Upper lobe of left lung (tissue), 6 donors: ENCODE results near the gene DIP2C. TPM values are rescaled to one million over a fixed set of nuclear protein-coding genes. Genes with fewer than 3 reads are reported as not detected.

ENCODE experiments used
- ATAC-seq, 2 donors: fragments of 200-7000 bp; cut with Tn5 transposase; one replicate each; pipeline ENCODE4 v1.9.1; 2022; ENCODE audit warnings: mild to moderate bottlenecking in 2 of 2, moderate library complexity in 2 of 2; ENCODE audit not compliant: low FRiP score in 2 of 2
- DNase-seq, 2 donors: peaks; one replicate each; pipeline ENCODE4 v3.0.0-alpha.2; 2019 to 2020
- H3K27ac ChIP-seq, 4 donors: fragments of 200-600 bp; sonication (generic); one replicate each; pipeline ENCODE4 v1.5.1; 2016 to 2019
- H3K27me3 ChIP-seq, 4 donors: fragments of 200-600 bp; sonication (generic); one replicate each; pipeline ENCODE4 v1.5.1; 2017 to 2019
- H3K36me3 ChIP-seq, 4 donors: fragments of 200-600 bp; sonication (generic); one replicate each; pipeline ENCODE4 v1.5.1; 2016 to 2019
- H3K4me1 ChIP-seq, 4 donors: fragments of 200-600 bp; sonication (generic); one replicate each; pipeline ENCODE4 v1.5.1; 2018 to 2019
- H3K4me3 ChIP-seq, 4 donors: fragments of 200-600 bp; sonication (generic); one replicate each; pipeline ENCODE4 v1.5.1; 2017 to 2019; ENCODE audit warnings: mild to moderate bottlenecking in 2 of 4, moderate library complexity in 1 of 4
- H3K9me3 ChIP-seq, 4 donors: fragments of 200-600 bp; sonication (generic); one replicate each; pipeline ENCODE4 v1.5.1; 2018 to 2019
- EP300 ChIP-seq, 4 donors: sonication (generic); formaldehyde crosslinking; IDR thresholded peaks; one replicate each; pipeline ENCODE4 v1.5.1; 2017; ENCODE audit warnings: antibody characterized with exemption in 4 of 4, control low read depth in 2 of 4
- POLR2A ChIP-seq, 4 donors: fragments of 450-650 bp; IDR thresholded peaks; one replicate each; pipeline ENCODE4 v1.5.1; 2016 to 2017; ENCODE audit warnings: antibody characterized with exemption in 4 of 4, mild to moderate bottlenecking in 2 of 4
- POLR2AphosphoS5 ChIP-seq, 2 donors: sonication (generic); formaldehyde crosslinking; IDR thresholded peaks; one replicate each; pipeline ENCODE4 v1.5.1; 2017; ENCODE audit warnings: antibody characterized with exemption in 2 of 2
- WGBS, 2 donors: methylation state at CpG; one replicate each; pipeline ENCODE4 v1.1.5; 2017 to 2018; 5-methylcytosine and 5-hydroxymethylcytosine counted together
- total RNA-seq, 6 donors: library from RNA; depleted of rRNA in 4 of 6; stranded (reverse); fragments of >200 nt in 4 of 6; gene quantifications; one replicate each; pipeline versions ENCODE4 v1.1.0 to v1.2.1, GENCODE V29; 2016 to 2021
- TF ChIP-seq, protein P1 (sequence below), 6 experiments: fragments of 450-650 bp in 4 of 6; fragments of 200-600 bp in 2 of 6; sonication (generic) in 2 of 6; IDR thresholded peaks; one replicate each; pipeline ENCODE4 v1.5.1; 2016 to 2019; ENCODE audit warnings: antibody characterized with exemption in 6 of 6
- donor health status: DM: no; HTN: no; CAD: no; lungs with moderate emphysema.
- donor health status: DM: no; HTN: yes; CAD: no; lungs with severe emphysema.

DIP2C gene
- total RNA-seq, 6 donors from 2014 or later: 11.6 to 32.5 (median 14.7) TPM

DNA sequence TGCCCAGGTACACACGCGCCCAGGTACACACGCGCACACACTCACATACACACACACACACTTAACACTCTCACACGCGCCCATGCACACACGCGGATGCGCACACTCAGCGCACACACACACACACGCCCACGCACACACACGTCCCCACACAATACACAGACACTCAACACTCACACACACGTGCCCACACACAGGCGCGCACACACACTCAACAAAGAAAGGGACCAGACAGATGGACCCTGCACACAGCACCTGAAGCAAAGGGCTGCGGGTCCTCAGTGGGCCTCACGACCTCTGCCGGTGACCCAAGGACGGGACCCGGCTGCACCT lies 296.8 kb downstream of the DIP2C start:
- ATAC-seq (no peak), DNase-seq (no peak)
- 89 to 98% methylated on average over 14 to 21 of the region's 21 CpGs for WGBS, 2 donors
- H3K27ac ChIP-seq: no peak overlapping the region
- H3K36me3 ChIP-seq: peaks cover 0 to 22% (median 2%) of the 10 kb centered on the region in 4 donors
- H3K4me1 ChIP-seq: peaks cover 0 to 20% (median 8%) of the 10 kb centered on the region in 4 donors
- H3K27me3 ChIP-seq: no peaks in the 10 kb centered on the region
- H3K4me3 ChIP-seq: no peak overlapping the region
- TF ChIP-seq, protein P1, sequence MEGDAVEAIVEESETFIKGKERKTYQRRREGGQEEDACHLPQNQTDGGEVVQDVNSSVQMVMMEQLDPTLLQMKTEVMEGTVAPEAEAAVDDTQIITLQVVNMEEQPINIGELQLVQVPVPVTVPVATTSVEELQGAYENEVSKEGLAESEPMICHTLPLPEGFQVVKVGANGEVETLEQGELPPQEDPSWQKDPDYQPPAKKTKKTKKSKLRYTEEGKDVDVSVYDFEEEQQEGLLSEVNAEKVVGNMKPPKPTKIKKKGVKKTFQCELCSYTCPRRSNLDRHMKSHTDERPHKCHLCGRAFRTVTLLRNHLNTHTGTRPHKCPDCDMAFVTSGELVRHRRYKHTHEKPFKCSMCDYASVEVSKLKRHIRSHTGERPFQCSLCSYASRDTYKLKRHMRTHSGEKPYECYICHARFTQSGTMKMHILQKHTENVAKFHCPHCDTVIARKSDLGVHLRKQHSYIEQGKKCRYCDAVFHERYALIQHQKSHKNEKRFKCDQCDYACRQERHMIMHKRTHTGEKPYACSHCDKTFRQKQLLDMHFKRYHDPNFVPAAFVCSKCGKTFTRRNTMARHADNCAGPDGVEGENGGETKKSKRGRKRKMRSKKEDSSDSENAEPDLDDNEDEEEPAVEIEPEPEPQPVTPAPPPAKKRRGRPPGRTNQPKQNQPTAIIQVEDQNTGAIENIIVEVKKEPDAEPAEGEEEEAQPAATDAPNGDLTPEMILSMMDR (IDR thresholded peaks at IDR 0.05): no peak
- TF ChIP-seq POLR2AphosphoS5 (IDR thresholded peaks at IDR 0.05) (no peak), POLR2A (IDR thresholded peaks at IDR 0.05) (no peak), EP300 (IDR thresholded peaks at IDR 0.05) (no peak)
- H3K9me3 ChIP-seq: no peaks in the 10 kb centered on the region

DNA sequence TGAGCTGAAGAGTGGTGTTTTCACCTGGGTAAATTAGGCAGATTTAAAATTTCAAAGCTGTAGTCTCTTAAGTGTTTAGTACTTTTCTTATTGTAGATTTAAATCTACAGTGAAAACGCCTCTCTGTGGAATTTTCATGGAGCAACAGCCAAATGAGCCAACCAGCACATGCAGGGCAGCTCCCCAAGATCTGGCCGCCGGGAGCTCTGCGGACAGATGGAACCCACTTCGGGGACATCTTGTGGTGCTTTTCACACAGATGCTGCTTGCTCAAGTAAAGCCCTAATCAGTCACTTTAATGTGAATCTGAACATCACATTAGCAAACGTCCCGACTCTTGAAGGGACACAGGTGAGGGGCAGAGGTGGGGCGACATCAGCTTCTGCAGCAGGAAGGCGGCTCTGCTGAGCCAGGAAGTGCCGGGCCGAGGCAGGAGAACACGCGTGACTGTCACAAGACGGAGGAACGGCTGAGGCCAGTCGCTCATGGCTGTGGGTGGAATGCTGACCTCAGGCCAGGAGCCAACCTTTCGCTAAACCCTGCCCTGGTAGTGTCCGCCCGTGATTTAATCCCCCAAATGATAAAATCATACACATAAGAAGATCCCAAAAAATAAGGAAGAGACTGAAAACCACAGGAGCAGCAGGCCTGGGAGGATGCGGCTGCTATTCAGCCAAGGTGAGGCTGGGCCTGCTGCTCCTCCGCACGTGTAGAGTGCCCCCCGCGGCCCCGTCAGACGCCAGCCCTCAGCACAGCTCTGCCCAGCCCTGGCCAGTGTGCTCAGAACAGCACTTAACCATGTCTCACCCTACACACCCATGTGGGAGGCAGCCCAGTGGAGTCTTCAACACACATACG lies 297.4 kb downstream of the DIP2C start:
- no peak for TF ChIP-seq EP300 (IDR thresholded peaks at IDR 0.05)
- TF ChIP-seq, protein P1 (IDR thresholded peaks at IDR 0.05): no peak
- TF ChIP-seq POLR2A (IDR thresholded peaks at IDR 0.05): no peak
- TF ChIP-seq POLR2AphosphoS5 (IDR thresholded peaks at IDR 0.05): no peak
- peak in 1 of 2 donors; percentile 65 for DNase-seq
- Histone ChIP-seq H3K36me3 (peaks cover 0 to 23% (median 2%) of the 10 kb centered on the region in 4 donors), H3K27ac (no peak overlapping the region), H3K27me3 (no peaks in the 10 kb centered on the region), H3K4me1 (peaks cover 0 to 15% (median 6%) of the 10 kb centered on the region in 4 donors), H3K9me3 (no peaks in the 10 kb centered on the region), H3K4me3 (no peak overlapping the region)
- no peak for ATAC-seq
- WGBS, 2 donors: 88 to 90% methylated on average over 27 of the region's 27 CpGs

DNA sequence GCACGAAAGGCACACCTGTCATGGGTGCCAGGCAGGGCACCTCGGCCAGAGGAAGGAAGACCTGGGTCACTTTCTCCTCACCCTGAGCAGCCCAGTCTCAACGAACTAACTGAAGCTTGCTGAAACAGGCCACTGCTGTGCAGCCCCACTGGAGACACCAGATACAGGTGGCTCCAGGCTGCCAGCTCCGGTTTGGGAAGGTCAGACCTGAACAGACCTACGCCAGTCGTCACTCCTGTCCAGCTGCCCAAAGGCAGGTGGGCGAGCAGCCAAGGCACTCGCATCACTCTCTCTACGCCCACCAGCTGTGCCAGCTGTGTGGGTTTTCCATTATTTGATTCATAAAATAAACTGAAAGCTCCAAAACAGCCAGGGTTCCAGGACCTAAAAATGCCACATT lies 298.2 kb downstream of the DIP2C start:
- no peak for ATAC-seq
- no peak overlapping the region for H3K27ac ChIP-seq
- H3K9me3 ChIP-seq: no peaks in the 10 kb centered on the region
- WGBS, 2 donors: 73 to 84% methylated on average over 5 to 9 of the region's 9 CpGs
- peaks cover 0 to 7% (median 0%) of the 10 kb centered on the region in 4 donors for H3K4me1 ChIP-seq
- TF ChIP-seq, protein P1 (IDR thresholded peaks at IDR 0.05): no peak
- TF ChIP-seq POLR2AphosphoS5 (IDR thresholded peaks at IDR 0.05) (no peak), EP300 (IDR thresholded peaks at IDR 0.05) (no peak)
- no peak for DNase-seq
- no peaks in the 10 kb centered on the region for H3K27me3 ChIP-seq
- H3K4me3 ChIP-seq: no peak overlapping the region
- peaks cover 0 to 23% (median 2%) of the 10 kb centered on the region in 4 donors for H3K36me3 ChIP-seq

DNA sequence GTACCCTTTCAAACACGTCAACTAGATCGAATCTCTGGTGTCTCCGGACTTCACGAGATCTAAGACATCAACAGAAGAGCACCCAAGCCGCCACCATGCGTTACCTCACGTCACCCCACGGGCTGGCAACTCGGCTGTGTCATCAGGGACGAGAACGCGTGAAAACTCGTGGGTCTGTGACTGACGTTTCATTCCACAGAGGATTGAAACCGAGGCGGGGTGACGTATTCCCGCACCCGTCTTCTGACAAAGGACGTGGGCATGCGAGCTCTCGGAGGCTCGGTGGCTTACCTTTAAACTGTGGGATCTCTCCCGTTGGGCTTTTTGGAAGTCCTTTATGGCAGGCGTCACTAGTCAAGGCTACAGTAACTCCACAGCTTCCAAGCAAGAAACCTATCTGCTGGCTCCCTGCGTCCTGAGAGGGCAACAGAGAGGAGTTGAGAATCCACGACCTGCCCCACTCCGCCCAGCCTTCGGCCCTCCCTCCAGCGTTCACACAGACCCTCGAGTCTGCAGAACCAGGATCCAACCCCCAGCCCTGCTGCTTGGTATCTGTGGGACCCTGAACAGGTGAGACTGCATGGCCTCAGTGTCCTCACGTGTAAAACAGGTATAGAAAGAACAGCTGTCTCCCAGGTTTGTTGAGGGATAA lies 298.9 kb downstream of the DIP2C start:
- no peaks in the 10 kb centered on the region for H3K9me3 ChIP-seq
- DNase-seq (peak in 1 of 2 donors; percentile 58), ATAC-seq (no peak)
- TF ChIP-seq POLR2A (IDR thresholded peaks at IDR 0.05) (no peak), EP300 (IDR thresholded peaks at IDR 0.05) (no peak), POLR2AphosphoS5 (IDR thresholded peaks at IDR 0.05) (no peak)
- TF ChIP-seq, protein P1 (IDR thresholded peaks at IDR 0.05): no peak
- 92 to 94% methylated on average over 26 to 32 of the region's 32 CpGs for WGBS, 2 donors
- no peak overlapping the region for H3K4me3 ChIP-seq
- H3K4me1 ChIP-seq: peaks cover 0 to 5% (median 0%) of the 10 kb centered on the region in 4 donors
- peaks cover 0 to 23% (median 2%) of the 10 kb centered on the region in 4 donors for H3K36me3 ChIP-seq
- H3K27ac ChIP-seq: no peak overlapping the region
- no peaks in the 10 kb centered on the region for H3K27me3 ChIP-seq
